SIG-M5 treated with dmso at 0.1 percent for 504 hours (cell line): Measurements from ENCODE around the gene VWCE.
A peak's percentile ranks its signal among the peaks of the same experiment; 100 is the strongest.

Experiments
- DNase-seq: peaks from one replicate; lab custom pipeline; 2025; ENCODE audit not compliant: unreplicated experiment; lab: John Stamatoyannopoulos, UW

Gene VWCE

DNA sequence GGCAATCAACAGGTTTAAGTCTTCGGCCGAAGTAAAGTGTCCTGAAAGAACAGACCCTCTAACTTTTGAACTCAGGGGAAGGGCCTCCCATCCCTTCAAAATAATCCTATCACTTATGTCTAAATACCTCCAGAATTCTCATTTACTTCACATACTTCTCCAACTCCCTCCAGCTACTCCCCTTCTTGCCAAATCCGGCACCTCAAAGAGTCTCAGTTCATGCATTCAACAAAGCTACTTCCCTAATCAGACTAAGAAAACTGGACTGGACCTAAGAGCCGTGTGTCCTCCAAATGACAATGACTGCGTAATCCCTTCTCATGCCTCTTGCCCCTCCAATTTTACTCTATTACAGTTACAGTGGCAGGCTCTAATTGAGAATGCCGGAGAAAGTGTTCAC, 36.5 kb upstream of the VWCE start:
- DNase-seq: peak; percentile 80

DNA sequence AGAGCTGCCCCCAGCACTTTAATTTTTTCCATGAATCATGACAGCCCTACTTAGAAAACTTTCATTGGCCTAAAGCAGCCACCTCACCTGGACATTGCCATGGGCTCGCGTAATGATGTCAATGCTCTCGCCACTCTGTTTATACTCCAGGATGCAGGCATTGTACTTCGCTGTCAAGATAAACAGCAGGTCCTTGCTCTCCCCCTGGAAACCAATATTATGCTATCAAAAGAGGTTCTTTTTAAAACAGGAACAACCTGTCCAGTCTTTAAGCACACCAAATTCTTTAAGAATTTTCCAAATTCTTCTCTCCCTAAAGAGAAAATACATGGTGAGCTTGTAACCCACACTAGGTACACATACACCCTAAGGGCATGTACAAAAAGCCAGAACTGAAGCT, 34.8 kb upstream of the VWCE start:
- no peak for DNase-seq

GRCh38 chr11:61328351-61328750, 33.2 kb upstream of the VWCE start:
- no peak for DNase-seq

GRCh38 chr11:61327669-61328071, 32.6 kb upstream of the VWCE start:
- DNase-seq: no peak

DNA sequence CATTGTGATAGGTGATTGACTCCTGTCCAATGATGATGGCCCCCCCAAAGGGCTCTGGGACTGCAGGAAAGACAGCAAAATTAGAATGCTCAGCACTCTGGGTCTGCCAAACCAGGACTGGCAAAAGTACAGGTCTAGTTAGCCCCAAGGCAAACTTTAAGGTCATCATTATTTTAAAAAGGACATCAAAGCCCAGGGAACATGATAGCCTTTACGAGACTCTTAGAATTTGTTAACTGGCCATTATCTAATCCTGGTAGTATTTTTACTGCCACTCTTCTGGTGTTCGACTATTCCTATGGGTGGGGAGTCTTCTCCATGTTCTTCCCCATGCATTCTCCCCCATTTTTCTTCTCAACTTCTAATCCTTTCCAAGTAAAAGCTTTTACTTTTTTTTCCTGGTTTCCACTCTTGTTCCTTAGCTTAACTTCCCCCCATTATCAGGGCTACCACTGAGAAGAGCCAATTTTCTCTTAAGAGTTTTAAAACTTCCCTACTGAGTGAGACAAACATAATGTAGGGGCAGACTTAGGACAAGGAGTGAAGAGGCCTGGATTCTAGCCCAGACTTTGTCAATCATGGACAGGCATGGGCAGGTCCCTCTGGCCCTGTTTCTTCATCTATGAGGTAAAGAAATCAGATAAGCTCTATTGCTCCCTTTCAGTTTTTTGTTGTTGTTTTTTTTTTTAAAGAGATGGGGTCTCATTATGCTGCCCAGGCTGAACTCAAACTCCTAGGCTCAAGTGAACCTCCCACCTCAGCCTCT, 30.7 kb upstream of the VWCE start:
- no peak for DNase-seq

DNA sequence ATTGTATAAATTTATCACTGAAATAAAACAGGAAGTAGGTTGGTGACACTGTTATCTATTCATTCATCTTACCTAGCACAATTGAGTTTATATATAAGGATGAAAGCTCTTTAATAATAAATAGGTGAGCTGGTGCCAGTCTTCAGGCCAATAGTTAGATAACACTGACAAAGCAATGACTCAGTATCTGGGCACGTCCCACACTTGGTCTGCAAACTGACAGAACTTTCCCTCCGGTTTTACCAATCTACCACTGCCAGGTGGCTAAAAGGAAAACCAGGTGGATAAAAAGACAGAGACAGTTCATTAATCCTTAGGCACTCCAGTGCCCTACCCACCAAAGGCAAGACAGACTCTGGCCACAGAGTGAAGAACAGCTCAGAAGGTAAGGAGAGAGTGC, 20.1 kb upstream of the VWCE start:
- no peak for DNase-seq

DNA sequence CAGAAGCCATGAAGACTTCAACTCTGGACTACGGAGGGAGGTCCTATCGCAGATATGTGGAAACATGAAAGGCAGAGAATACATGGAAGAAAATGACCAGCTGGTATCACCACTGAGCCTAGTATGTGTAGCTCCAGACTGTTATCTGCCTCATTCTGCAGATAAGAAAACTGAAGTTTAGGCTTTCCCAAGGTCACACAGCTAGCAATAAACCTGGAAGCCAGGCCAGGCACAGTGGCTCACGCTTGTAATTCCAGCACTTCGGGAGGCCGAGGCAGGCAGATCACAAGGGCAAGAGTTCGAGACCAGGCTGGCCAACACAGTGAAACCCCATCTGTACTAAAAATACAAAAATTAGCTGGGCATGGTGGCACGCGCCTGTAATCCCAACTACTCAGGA, 15.6 kb upstream of the VWCE start:
- DNase-seq: no peak

GRCh38 chr11:61309739-61310138, 14.6 kb upstream of the VWCE start:
- no peak for DNase-seq

DNA sequence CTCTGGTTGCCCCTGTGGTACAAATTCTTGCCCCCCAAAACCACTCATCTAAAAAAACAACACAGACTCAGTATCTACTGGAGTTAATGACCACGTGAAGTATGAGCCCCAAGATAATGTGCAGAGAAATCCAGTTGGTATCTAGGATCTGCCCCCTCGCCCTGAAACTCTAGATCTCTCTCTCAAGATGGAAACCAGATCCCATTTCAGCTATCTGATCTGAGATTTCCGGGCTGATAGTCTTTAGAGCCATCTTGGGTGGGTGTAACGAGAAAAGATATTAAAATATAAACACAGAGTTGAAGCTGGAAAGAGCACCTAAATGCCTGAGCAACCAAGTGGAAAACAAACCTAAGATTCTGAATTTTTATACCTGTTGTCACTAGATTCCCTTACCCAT, 14.0 kb upstream of the VWCE start:
- no peak for DNase-seq

GRCh38 chr11:61307354-61307753, 12.2 kb upstream of the VWCE start:
- no peak for DNase-seq

- no peak for DNase-seq
Observed at GRCh38 chr11:61306221-61306620, 11.1 kb upstream of the VWCE start.

- no peak for DNase-seq
Observed at GRCh38 chr11:61305417-61305816, 10.3 kb upstream of the VWCE start.

- DNase-seq: no peak
Observed at GRCh38 chr11:61303725-61304124, 8.6 kb upstream of the VWCE start.

DNA sequence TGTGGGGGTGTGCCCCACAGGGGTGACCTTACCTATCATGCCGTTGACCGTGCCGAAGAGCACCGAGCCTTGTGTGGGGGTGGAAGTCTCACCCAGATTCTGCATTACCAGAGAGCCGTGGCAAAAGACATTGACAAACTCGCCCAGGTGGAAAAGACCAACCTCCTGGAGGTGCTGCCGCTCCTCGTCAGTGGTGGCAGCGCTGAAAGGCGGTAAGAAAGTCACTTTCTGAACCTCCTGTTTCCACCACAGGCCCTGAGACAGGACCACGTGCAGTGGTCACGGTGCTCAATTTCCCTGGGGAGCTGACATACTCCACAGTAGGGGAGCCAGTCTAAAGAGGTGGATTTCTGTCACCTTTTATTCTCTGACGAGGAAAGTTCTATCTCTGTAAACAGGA, 7.4 kb upstream of the VWCE start:
- DNase-seq: no peak

- no peak for DNase-seq
Observed at GRCh38 chr11:61298663-61299244, 3.6 kb upstream of the VWCE start.

DNA sequence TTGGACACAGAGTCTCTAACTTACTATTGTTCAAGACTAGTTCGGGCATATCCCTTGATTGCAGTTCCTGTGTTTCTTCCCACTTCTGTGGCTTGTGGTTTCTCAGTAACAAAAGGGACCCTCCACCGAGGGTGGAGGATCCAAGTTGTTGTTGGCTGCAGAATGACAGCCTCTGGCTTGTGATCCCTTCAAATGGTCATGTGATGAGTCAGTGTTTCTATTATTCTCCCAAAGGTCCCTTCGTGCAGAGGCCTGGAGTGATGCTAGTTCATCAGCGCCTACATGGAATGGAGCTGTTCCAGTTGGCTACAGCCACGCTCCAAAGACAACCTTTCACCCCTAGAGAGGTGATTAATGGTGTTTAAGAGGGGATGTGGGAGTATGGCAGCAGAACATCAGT, 2.6 kb upstream of the VWCE start:
- DNase-seq: peak; percentile 58

- DNase-seq: no peak
Observed at GRCh38 chr11:61297341-61297740, 2.2 kb upstream of the VWCE start.

GRCh38 chr11:61295596-61295926, 445 bp upstream of the VWCE start:
- no peak for DNase-seq

DNA sequence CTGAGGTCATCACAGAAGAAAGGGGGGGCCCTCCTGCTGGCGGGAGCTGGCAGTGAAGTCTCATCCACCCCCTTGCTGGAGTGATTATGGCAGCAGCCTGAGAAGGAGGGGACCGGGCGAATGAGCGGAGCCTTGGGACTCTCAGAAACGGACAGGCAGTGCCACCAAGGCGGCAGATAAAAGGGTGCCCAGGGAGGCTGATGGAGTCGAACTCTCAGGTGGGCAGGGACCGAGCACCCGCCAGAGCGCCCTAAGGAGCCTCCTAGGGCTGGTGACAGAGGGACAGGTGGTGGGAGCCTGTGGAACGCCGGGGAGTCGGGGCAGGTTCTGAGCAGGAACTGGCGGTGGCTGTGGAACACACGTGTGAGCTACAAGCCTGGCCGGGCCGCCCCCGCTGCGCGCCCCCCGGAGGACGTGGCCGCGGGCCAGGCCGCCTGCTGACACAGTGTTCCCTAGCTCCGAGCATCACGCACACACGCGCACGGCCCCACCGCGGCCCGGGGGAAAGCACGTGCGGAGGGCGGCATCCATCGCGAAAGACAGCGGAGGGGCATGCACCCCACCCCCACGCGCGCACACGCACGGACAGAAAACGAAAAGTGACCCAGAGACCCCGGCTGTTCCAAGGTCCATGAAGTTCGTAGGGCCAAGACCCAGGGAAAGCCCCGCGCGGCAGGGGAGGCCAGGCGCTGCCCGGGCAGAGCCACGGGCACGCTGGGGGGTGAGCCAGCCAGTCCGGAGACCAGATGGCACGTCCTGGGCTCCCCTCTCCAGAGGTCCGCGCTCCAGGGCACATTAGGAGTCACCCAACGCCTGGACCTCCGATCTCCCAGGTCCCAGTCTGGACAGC, 1.0 kb downstream of the VWCE start:
- peak; percentile 46 for DNase-seq

GRCh38 chr11:61292356-61292755, 2.8 kb downstream of the VWCE start:
- DNase-seq: no peak

DNA sequence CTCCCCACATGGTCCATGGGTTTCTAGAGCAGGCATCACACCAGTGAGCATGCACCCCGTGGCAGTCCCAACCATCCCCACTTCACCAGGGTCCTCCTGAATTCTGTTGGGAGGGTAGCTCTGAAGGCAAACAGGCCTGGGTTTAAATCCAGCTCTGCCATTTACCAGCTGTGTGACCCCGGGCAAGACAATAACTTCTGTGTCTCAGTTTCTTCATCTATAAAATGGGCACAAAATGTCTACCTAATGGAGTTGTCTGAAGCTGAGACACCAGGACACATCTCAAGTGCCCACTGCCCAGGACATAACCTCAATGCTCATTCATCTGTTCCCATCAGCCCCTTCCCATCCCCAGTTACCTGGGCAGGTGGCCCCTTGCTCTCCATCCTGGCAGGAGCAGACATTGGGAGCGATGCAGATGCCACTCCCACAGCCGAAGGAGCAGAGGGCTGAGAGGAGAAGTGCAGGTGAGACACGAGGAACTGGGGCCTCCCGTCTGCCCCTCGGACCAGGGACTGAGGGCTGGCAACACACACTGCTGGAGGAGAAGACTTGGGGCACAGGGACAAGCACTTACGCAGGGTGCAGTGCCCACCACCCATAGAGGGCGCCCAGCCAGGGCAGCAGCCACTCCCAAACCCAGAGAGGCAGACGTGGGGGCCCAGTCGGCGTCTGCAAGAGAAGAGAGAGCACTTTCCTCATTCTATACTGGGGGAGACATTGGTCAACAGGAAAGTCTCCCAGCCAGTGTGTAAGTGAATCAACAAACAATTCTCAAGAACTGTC, 4.0 kb downstream of the VWCE start:
- DNase-seq: peak; percentile 18
